Amniotic stem cell (primary cell): ENCODE results near the gene MCM5.

Experiments
- DNase-seq: peaks from one replicate; lab custom pipeline; 2025; lab: John Stamatoyannopoulos, UW

MCM5 gene

GRCh38 chr22:35399678-35400500 is at the start of gene MCM5:
Gene MCM5 (plus strand): TSS chr22:35400140. CDS start chr22:35400439, 299 bp downstream.
- DNase-seq: peak; percentile 95

GRCh38 chr22:35350539-35351503 is 49.1 kb upstream of the MCM5 start:
- peak; percentile 89 for DNase-seq

- no peak for DNase-seq
These were observed 47.5 kb upstream of the MCM5 start for GRCh38 chr22:35352214-35353111.

GRCh38 chr22:35353318-35353717 is 46.6 kb upstream of the MCM5 start:
- no peak for DNase-seq

- no peak for DNase-seq
These were observed 45.9 kb upstream of the MCM5 start for GRCh38 chr22:35354068-35354467.

- no peak for DNase-seq
These were observed 41.9 kb upstream of the MCM5 start for GRCh38 chr22:35357883-35358621.

- DNase-seq: no peak
These were observed 40.4 kb upstream of the MCM5 start for GRCh38 chr22:35359380-35360065.

- DNase-seq: no peak
These were observed 38.9 kb upstream of the MCM5 start for GRCh38 chr22:35361001-35361558.

GRCh38 chr22:35363566-35364086 is 36.3 kb upstream of the MCM5 start:
- no peak for DNase-seq

GRCh38 chr22:35364230-35364629 is 35.7 kb upstream of the MCM5 start:
- peak; percentile 31 for DNase-seq

- no peak for DNase-seq
These were observed 32.5 kb upstream of the MCM5 start for GRCh38 chr22:35367331-35367886.

- no peak for DNase-seq
These were observed 31.6 kb upstream of the MCM5 start for GRCh38 chr22:35368386-35368785.

GRCh38 chr22:35369996-35370395 is 29.9 kb upstream of the MCM5 start:
- no peak for DNase-seq

- no peak for DNase-seq
These were observed 26.2 kb upstream of the MCM5 start for GRCh38 chr22:35373781-35374180.

- DNase-seq: no peak
These were observed 24.9 kb upstream of the MCM5 start for GRCh38 chr22:35375031-35375430.

- no peak for DNase-seq
These were observed 24.4 kb upstream of the MCM5 start for GRCh38 chr22:35375526-35375925.

- DNase-seq: peak; percentile 94
These were observed 23.0 kb upstream of the MCM5 start for GRCh38 chr22:35376728-35377472.

GRCh38 chr22:35377735-35378134 is 22.2 kb upstream of the MCM5 start:
- no peak for DNase-seq

GRCh38 chr22:35378621-35379020 is 21.3 kb upstream of the MCM5 start:
- no peak for DNase-seq
